Stimulated activated CD8-positive, alpha-beta memory T cell treated with anti-CD3 and anti-CD28 coated beads, Interleukin-7, amount 100 ng/mL, for 24 hours (primary cell): ENCODE results near the gene MOK.
"Not testable (repeated sequence)": the region's sequence is repeated elsewhere in the genome, so short reads cannot be mapped to it uniquely, and the experiment has no call there.

Experiments
- DNase-seq: peaks from one replicate; pipeline ENCODE4 v3.0.0-alpha.2; 2020; ENCODE audit warnings: low read depth

Gene MOK

GRCh38 chr14:102321456-102322422 is 16.8 kb upstream of the MOK start:
- DNase-seq, result no peak

- DNase-seq, result no peak
Measured at GRCh38 chr14:102320671-102321455, 15.9 kb upstream of the MOK start.

- no peak for DNase-seq
Measured at GRCh38 chr14:102320033-102320660, 15.2 kb upstream of the MOK start.

- peak; percentile 91 for DNase-seq
Measured at GRCh38 chr14:102319351-102320032, 14.5 kb upstream of the MOK start, which contains the start of gene ZNF839. TSS of gene ZNF839 (plus strand) at chr14:102319746. CDS start at chr14:102319766, 20 bp downstream.

DNA sequence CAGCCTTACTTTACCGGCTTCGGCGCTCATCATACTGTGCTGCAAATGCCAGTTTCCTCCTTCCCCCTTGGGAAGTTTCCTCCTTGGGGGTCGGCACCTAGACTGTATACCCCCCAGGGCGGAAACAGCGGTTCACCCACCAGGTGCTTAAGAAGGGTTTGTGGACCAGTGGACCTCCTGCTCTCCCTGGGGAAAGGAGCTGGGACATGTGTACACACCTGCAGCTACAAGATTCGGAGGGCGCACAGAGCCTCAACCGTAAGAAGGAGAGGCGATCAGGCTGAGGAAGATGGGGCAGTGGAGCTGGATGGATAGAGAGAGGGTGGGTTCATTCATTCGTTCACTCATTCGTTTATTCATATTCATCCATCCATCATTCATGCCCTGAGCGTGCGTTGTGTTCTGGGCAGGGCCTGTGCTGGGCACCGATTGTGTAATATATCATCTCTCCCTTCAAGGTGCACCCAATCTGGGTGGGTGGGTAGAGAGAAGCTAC is 13.9 kb upstream of the MOK start:
- DNase-seq, result no peak

DNA sequence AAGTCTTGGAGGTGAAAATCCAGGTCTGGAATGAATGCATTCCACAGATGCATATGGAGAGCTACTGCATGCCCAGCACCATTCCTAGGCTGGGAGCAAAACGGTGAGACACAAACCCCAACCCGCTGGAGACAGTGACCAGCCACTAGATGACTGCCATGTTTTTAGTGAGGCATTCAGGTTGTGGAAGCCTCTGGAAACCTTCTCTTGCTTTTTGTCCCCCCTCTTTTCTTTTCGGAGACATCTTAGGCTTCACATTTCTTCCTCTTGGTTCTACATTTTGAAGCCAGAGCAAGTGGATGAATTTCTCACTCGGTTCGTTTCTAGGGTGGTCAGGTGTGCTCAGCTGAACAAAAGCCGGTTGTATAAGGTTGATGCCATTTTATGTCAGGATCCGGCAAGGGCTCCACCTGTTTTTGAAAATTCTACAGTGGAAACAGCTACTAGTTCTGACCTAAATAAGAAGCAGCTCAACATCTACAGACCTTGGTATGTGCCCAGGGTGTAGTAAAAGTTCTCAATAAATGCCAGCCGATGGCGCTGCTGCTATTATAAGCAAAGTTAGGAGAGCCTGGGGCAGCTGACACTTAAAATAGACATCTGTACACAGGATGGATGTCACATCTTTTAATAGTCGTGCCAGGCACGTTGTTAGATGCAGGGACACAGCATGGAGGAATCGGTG is 12.7 kb upstream of the MOK start:
- no peak for DNase-seq

DNA sequence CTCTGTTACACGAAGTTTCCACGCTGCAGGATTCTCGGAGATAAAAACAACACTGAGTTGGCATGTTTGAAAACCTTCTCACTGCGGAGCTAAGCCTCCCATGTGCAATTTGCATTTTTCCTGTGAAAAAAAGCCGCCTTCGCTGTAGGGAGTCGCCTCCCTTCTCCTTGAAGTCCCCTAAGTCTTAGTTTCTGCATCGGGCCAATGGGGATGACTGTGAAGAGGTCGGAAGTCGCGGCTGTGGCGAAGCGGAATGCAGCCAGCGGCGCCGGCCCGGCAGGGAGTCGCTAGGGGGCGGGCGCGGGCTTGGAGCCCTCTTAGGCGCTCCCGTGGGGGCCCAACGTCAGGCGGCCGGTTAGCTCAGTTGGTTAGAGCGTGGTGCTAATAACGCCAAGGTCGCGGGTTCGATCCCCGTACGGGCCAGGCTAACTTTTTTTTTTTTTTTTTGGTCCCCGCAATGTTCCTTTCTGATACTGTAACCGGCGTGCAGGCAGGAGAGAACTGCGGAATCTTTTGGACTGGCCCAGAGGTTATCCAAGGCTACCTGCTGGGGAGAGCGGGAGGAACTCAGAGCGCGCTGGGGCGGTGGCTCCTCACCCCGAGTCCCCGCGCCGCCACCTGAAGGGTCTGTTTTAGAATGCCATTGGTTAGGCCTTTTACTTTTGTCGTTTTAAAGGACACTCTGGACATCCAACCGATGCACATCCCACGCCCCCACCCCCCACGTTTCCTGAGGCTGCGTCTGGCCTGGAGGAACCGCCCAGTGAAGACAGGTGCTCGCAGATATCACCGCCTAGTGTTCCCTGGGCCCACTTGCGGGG is 12.0 kb upstream of the MOK start:
- peak; percentile 94 for DNase-seq

DNA sequence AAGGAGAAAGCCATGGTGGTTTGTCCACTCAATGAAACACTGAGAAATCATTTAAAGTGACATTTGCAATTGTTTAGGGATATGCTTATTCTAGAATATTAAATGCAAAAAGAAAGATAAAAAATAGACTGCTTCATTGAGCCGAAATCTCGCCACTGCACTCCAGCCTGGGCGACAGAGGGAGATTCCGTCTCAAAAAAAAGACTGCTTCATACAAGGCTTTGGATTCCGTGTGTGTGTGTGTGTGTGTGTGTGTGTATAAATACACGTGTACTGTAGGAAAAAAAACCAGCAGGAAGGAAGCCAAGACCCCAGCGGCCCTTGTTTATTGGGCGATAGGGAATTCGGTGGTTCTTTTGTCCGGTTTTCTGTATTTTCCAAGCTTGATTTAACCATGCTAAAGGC is 11.4 kb upstream of the MOK start:
- DNase-seq, result no peak

DNA sequence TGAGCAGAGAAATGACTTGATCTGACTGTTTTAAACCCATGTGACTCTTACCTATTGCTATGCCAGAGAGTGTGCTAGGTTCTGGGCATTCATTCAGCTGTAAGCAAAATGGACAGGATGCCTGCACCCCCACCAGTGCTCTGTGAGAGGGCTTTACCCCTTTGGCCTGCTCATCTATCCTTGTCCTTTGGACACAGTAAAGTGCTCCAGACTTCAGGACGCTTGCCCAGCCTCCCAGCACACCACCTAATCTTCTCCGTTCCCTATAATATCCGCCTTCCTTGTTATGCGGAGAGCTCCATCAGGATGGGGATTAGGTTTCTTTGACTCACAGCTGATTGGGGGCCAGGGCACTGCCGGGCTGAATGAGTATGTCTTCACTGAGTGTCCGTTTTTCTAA is 10.2 kb upstream of the MOK start:
- DNase-seq, result no peak

- DNase-seq, result peak; percentile 68
Measured at GRCh38 chr14:102314242-102315011, 9.5 kb upstream of the MOK start.

DNA sequence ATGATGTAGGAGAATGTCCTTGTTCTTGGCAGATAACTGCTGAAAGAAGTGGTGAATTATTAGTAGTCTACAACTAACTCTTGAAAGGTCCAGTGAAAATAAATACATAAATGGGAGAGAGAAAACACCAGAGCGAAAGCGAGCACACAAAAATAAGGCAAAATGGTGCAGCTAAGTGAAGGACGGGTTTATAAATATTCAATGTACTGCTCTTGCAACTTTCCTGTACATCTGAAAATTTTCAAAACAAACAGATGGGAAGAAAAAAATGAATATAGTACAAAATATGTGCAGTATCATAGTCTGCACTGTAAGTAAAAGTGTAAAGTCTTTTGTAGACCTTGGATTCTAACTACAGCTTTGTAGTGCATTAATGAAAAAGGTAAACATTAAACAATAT is 1.3 kb downstream of the MOK start:
- DNase-seq, result no peak

DNA sequence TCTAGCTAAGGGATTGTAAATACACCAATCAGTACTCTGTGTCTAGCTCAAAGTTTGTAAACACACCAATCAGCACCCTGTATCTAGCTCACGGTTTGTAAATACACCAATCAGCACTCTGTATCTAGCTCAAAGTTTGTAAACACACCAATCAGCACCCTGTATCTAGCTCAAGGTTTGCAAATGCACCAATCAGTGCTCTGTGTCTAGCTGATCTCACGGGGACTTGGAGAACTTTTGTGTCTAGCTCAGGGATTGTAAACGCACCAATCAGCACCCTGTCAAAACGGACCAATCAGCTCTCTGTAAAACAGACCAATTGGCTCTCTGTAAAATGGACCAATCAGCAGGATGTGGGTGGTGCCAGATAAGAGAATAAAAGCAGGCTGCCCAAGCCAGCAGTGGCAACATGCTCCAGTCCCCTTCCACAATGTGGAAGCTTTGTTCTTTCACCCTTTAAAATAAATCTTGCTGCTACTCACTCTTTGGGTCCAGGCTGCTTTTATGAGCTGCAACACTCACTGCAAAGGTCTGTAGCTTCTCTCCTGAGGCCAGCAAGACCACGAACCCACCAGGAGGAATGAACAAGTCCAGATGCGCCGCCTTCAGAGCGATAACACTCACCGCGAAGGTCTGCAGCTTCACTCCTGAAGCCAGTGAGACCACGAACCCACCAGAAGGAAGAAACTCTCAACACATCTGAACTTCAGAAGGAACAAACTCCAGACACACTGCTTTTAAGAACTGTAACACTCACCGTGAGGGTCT is 6.5 kb downstream of the MOK start:
- not testable (repeated sequence) for DNase-seq

GRCh38 chr14:102297436-102298170 is 7.4 kb downstream of the MOK start:
- DNase-seq, result no peak

DNA sequence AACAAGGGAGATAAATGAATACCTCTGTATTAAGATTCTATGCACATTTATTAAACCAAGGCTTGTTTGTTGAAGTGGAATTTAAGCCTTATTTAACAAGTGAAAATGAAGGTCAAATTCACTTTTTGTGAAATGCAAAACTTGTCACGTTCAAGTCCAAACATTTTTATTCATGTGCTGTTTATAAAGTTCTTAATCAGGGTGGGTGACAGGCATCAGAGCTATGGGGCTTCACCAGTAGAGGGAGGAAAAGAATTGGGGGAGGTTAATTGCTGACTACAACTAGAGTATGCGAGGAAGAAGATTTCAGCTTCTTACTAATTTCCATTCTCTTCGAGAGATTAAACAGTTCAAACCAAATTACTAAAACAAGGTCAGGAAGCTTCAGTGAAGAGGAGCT is 9.7 kb downstream of the MOK start:
- no peak for DNase-seq

DNA sequence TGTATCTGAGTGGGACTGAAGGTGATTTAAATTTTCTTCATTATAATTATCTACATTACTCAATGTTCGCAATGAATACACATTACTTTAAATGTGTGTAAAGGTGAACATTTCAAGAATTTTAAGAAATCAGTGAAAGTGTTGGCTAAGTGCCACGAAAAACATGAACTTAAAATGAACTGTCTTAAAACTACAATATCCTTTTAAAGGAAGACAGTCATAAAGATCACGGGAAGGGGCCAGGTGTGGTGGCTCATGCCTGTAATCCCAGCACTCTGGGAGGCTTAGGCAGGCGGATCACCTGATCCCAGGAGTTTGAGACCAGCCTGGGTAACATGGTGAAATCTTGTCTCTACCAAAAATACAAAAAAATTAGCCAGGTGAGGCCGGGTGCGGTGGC is 11.2 kb downstream of the MOK start:
- no peak for DNase-seq

GRCh38 chr14:102292441-102292840 is 12.5 kb downstream of the MOK start:
- no peak for DNase-seq

DNA sequence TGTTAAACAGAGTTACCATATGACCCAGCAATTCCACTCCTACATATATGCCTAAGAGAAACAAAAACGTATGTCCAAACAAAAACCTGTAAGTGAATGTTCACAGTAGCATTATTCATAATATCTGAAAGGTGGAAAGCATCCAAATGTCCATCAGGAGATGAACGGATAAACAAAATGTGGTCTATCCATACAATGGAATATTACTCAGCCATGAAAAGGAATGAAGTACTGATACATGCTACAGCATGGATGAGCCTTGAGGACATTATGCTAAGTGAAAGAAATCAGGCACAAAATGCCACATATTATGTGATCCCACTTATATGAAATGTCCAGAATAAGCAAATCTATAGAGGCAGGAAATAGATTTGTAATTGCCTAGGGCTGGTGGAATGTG is 16.8 kb downstream of the MOK start:
- DNase-seq, result no peak

GRCh38 chr14:102285106-102285505 is 19.9 kb downstream of the MOK start:
- DNase-seq, result no peak
